GM19455 (cell line): Measurements from ENCODE around the gene TNFRSF1A.
"Not testable (repeated sequence)": the region's sequence is repeated elsewhere in the genome, so short reads cannot be mapped to it uniquely, and the experiment has no call there.

Experiments used
- ATAC-seq: cut with Tn5 transposase; IDR thresholded peaks from one replicate; pipeline ENCODE4 v1.9.1; 2021; ENCODE audit not compliant: unreplicated experiment

TNFRSF1A gene

GRCh38 chr12:6338536-6338935, 3.3 kb downstream of the TNFRSF1A start:
- ATAC-seq, result not testable (repeated sequence)

GRCh38 chr12:6337958-6338433, 3.9 kb downstream of the TNFRSF1A start:
- ATAC-seq, result no peak

- no peak for ATAC-seq
Measured at GRCh38 chr12:6336889-6337853, 4.7 kb downstream of the TNFRSF1A start.

- ATAC-seq, result no peak
Measured at GRCh38 chr12:6336079-6336888, 5.6 kb downstream of the TNFRSF1A start.

- no peak for ATAC-seq
Measured at GRCh38 chr12:6335451-6336078, 6.3 kb downstream of the TNFRSF1A start.

- no peak for ATAC-seq
Measured at GRCh38 chr12:6334940-6335450, 6.9 kb downstream of the TNFRSF1A start.

- ATAC-seq, result no peak
Measured at GRCh38 chr12:6334359-6334758, 7.5 kb downstream of the TNFRSF1A start.

- ATAC-seq, result no peak
Measured at GRCh38 chr12:6333566-6333965, 8.3 kb downstream of the TNFRSF1A start.

- no peak for ATAC-seq
Measured at GRCh38 chr12:6333029-6333428, 8.8 kb downstream of the TNFRSF1A start.

GRCh38 chr12:6332459-6332858, 9.4 kb downstream of the TNFRSF1A start:
- ATAC-seq, result no peak

- no peak for ATAC-seq
Measured at GRCh38 chr12:6330999-6331714, 10.7 kb downstream of the TNFRSF1A start.

- ATAC-seq, result no peak
Measured at GRCh38 chr12:6330192-6330591, 11.7 kb downstream of the TNFRSF1A start.

GRCh38 chr12:6329703-6330064, 12.2 kb downstream of the TNFRSF1A start:
- ATAC-seq, result no peak

GRCh38 chr12:6328945-6329702, 12.8 kb downstream of the TNFRSF1A start:
- ATAC-seq, result no peak

- ATAC-seq, result no peak
Measured at GRCh38 chr12:6328045-6328779, 13.7 kb downstream of the TNFRSF1A start.

- ATAC-seq, result no peak
Measured at GRCh38 chr12:6327229-6328041, 14.4 kb downstream of the TNFRSF1A start.

GRCh38 chr12:6326316-6327228, 15.3 kb downstream of the TNFRSF1A start:
- no peak for ATAC-seq
